ENCODE measurements around the gene GLUD2. TPM values are rescaled to one million over a fixed set of nuclear protein-coding genes. Genes with fewer than 3 reads are reported as not detected.

GLUD2 gene
- total and polyA plus RNA-seq, 3 experiments from 2014 or later, result 0.20 to 0.70 (median 0.64) TPM

DNA sequence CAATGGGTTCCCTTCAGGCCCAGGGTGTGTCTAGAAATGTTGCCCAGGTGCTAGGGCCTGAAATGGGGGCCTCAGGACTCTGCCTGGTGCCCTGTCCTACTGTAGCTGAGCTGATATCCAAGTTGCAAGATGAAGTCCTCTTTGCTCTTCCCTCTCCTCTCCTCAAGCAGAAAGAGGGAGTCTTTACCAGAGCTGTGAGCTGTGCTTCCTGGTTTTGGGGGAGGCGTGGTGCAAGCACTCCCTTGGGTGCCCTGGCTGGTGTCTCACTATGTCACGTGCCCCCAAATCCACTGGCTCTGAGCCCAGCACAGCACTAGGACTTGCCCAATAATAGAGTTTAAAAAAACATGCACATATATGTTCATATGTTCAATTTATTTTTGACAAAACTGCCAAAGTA lies 32.6 kb upstream of the GLUD2 start:
- Histone ChIP-seq H3K4me1 (ENCODE audit: insufficient read depth, low read length) (no peaks in the 10 kb centered on the region), H3K4me3 (ENCODE audit: low read length) (no peak overlapping the region), H3K27me3 (ENCODE audit: insufficient read depth, low read length, poor library complexity, severe bottlenecking) (no peaks in the 10 kb centered on the region), H3K27ac (ENCODE audit: low read depth, low read length) (no peak overlapping the region), H3K36me3 (ENCODE audit: insufficient read depth, low read length) (no peaks in the 10 kb centered on the region), H3K9me3 (ENCODE audit: low read length) (no peaks in the 10 kb centered on the region)
- DNase-seq, result no peak
- no peaks in the 10 kb centered on the region for H3K4me1 Mint-ChIP-seq
- H3K4me3 Mint-ChIP-seq, result no peak overlapping the region
- no peaks in the 10 kb centered on the region for H3K9me3 Mint-ChIP-seq
- H3K27me3 Mint-ChIP-seq, result peaks cover 0 to 4% of the 10 kb centered on the region in 2 donors
- H3K27ac Mint-ChIP-seq, result no peak overlapping the region
- H3K36me3 Mint-ChIP-seq, result no peaks in the 10 kb centered on the region
- ChIA-PET CTCF (no interaction called here), POLR2A (no interaction called here)

DNA sequence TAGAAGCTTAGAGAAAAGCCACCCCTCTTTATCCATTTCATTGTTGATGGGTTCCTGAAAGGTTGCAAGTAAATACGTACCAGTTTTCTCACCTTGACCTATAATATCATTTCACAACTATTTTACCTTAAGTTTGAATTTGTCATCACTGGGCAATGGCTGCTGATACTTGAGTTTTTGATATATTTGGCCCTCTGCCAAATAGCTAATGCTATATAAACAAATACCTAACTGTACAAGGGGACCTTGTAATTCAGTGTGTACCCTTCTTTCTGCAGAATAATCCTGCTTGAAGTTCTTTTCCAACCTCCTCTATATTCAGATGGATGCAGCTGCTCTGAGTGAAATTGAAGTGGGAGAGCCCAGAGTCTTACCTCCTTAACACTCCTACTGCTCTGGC lies 19.0 kb upstream of the GLUD2 start:
- H3K36me3 Mint-ChIP-seq, result no peaks in the 10 kb centered on the region
- Histone ChIP-seq H3K27me3 (ENCODE audit: insufficient read depth, low read length, poor library complexity, severe bottlenecking) (no peaks in the 10 kb centered on the region), H3K4me1 (ENCODE audit: insufficient read depth, low read length) (no peaks in the 10 kb centered on the region), H3K36me3 (ENCODE audit: insufficient read depth, low read length) (no peaks in the 10 kb centered on the region), H3K9me3 (ENCODE audit: low read length) (no peaks in the 10 kb centered on the region), H3K4me3 (ENCODE audit: low read length) (no peak overlapping the region), H3K27ac (ENCODE audit: low read depth, low read length) (no peak overlapping the region)
- ChIA-PET CTCF (no interaction called here), POLR2A (no interaction called here)
- H3K27ac Mint-ChIP-seq, result no peak overlapping the region
- no peaks in the 10 kb centered on the region for H3K4me1 Mint-ChIP-seq
- peaks cover 0 to 2% (median 0%) of the 10 kb centered on the region in 5 donors for H3K9me3 Mint-ChIP-seq
- DNase-seq, result no peak
- peaks cover 0 to 1% of the 10 kb centered on the region in 2 donors for H3K27me3 Mint-ChIP-seq
- no peak overlapping the region for H3K4me3 Mint-ChIP-seq

DNA sequence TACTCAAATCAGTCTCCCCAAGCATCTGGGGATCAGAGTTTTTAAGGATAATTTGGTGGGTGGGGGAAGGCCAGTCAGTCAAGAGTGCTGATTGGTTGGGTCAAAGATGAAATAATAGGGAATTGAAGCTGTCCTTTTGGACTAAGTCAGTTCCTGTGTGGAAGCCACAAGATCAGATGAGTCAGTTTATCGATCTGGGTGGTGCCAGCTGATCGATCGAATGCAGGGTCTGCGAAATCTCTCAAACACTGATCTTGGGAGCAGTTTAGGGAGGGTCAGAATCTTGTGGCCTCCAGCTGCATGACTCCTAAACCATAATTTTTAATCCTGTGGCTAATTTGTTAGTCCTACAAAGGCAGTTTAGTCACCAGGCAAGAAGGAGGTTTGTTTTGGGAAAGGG lies 17.3 kb upstream of the GLUD2 start:
- H3K27me3 ChIP-seq (ENCODE audit: insufficient read depth, low read length, poor library complexity, severe bottlenecking), result no peaks in the 10 kb centered on the region
- CTCF ChIA-PET, result no interaction called here
- Mint-ChIP-seq H3K9me3 (peaks cover 0 to 2% (median 0%) of the 10 kb centered on the region in 5 donors), H3K4me3 (no peak overlapping the region), H3K36me3 (no peaks in the 10 kb centered on the region), H3K27ac (no peak overlapping the region), H3K4me1 (no peaks in the 10 kb centered on the region), H3K27me3 (peaks cover 0 to 1% of the 10 kb centered on the region in 2 donors)
- POLR2A ChIA-PET, result no interaction called here
- no peak overlapping the region for H3K4me3 ChIP-seq (ENCODE audit: low read length)
- H3K4me1 ChIP-seq (ENCODE audit: insufficient read depth, low read length), result no peaks in the 10 kb centered on the region
- DNase-seq, result no peak
- no peaks in the 10 kb centered on the region for H3K36me3 ChIP-seq (ENCODE audit: insufficient read depth, low read length)
- H3K27ac ChIP-seq (ENCODE audit: low read depth, low read length), result no peak overlapping the region
- no peaks in the 10 kb centered on the region for H3K9me3 ChIP-seq (ENCODE audit: low read length)

DNA sequence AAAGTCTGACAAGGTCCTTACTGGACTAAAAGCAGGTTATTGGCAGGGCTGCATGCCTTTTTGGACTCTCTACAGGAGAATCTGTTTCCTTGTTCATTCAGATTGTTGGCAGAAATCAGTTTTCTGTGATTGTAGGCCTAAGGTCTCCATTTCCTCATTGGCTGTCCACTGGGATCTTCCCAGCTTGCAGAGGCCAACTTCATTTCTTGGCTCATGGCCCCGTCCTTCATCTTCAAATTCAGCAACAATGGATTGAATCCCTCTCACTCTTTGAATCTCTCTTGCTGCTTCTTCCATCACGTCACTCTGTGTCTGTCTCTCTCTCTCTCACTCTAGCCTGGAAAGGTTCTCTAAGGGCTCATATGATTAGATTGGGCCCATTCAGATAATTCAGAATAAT lies 14.9 kb upstream of the GLUD2 start:
- Histone ChIP-seq H3K4me1 (ENCODE audit: insufficient read depth, low read length) (no peaks in the 10 kb centered on the region), H3K9me3 (ENCODE audit: low read length) (no peaks in the 10 kb centered on the region), H3K4me3 (ENCODE audit: low read length) (no peak overlapping the region), H3K27me3 (ENCODE audit: insufficient read depth, low read length, poor library complexity, severe bottlenecking) (no peaks in the 10 kb centered on the region), H3K27ac (ENCODE audit: low read depth, low read length) (no peak overlapping the region), H3K36me3 (ENCODE audit: insufficient read depth, low read length) (no peaks in the 10 kb centered on the region)
- CTCF ChIA-PET, result no interaction called here
- Mint-ChIP-seq H3K4me1 (no peaks in the 10 kb centered on the region), H3K9me3 (peaks cover 0 to 2% (median 0%) of the 10 kb centered on the region in 5 donors), H3K27me3 (peaks cover 0 to 2% of the 10 kb centered on the region in 2 donors), H3K4me3 (no peak overlapping the region), H3K36me3 (no peaks in the 10 kb centered on the region), H3K27ac (no peak overlapping the region)
- DNase-seq, result no peak
- POLR2A ChIA-PET, result no interaction called here

DNA sequence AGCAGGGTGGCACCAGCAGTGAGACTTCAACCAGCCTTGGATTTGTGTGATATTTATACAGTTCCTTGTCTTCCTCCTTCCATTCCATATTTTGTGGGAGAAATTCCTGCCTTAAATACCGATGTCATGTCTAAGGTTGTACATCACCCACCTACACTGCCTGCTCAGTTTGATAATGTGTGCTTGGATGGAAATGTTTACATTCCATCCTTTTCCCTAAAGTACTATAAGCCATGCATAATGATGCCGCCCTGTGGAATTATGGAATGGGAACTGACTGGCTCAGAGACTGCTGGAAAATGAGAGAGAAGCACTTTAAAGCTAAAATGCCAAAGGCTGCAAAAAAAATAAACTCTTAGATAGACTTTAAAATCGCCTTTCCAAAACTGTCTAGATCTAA lies 11.3 kb upstream of the GLUD2 start:
- Histone ChIP-seq H3K27me3 (ENCODE audit: insufficient read depth, low read length, poor library complexity, severe bottlenecking) (no peaks in the 10 kb centered on the region), H3K4me1 (ENCODE audit: insufficient read depth, low read length) (no peaks in the 10 kb centered on the region), H3K36me3 (ENCODE audit: insufficient read depth, low read length) (no peaks in the 10 kb centered on the region), H3K9me3 (ENCODE audit: low read length) (no peaks in the 10 kb centered on the region), H3K27ac (ENCODE audit: low read depth, low read length) (no peak overlapping the region), H3K4me3 (ENCODE audit: low read length) (no peak overlapping the region)
- H3K9me3 Mint-ChIP-seq, result peaks cover 0 to 2% (median 0%) of the 10 kb centered on the region in 5 donors
- DNase-seq, result no peak
- ChIA-PET CTCF (no interaction called here), POLR2A (no interaction called here)
- no peak overlapping the region for H3K4me3 Mint-ChIP-seq
- H3K27me3 Mint-ChIP-seq, result peaks cover 0 to 2% of the 10 kb centered on the region in 2 donors
- no peak overlapping the region for H3K27ac Mint-ChIP-seq
- no peaks in the 10 kb centered on the region for H3K36me3 Mint-ChIP-seq
- H3K4me1 Mint-ChIP-seq, result no peaks in the 10 kb centered on the region

DNA sequence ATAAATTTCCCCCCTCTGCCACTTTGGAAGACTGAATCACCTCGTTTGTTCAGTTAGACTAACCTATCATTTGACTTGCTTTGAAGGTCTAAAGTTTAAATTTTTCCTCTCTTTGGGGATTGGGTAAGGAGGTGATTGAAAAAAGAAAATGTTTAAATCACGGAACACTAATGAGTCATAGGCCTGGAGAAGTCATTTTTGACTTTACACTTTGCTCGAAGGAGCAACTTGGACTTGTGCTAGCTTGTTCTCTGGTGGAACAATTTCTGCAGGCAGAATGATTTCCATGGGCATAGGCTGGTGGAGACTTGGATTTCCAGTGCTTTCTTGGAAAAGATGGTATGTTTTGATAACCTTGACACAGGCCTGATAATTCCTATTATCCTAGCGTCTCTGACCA lies 10.5 kb upstream of the GLUD2 start:
- Mint-ChIP-seq H3K27ac (no peak overlapping the region), H3K36me3 (no peaks in the 10 kb centered on the region), H3K4me3 (no peak overlapping the region), H3K9me3 (peaks cover 0 to 2% (median 0%) of the 10 kb centered on the region in 5 donors), H3K4me1 (no peaks in the 10 kb centered on the region), H3K27me3 (peaks cover 0 to 2% of the 10 kb centered on the region in 2 donors)
- no peaks in the 10 kb centered on the region for H3K4me1 ChIP-seq (ENCODE audit: insufficient read depth, low read length)
- no peaks in the 10 kb centered on the region for H3K27me3 ChIP-seq (ENCODE audit: insufficient read depth, low read length, poor library complexity, severe bottlenecking)
- no peak overlapping the region for H3K4me3 ChIP-seq (ENCODE audit: low read length)
- ChIA-PET CTCF (no interaction called here), POLR2A (no interaction called here)
- H3K9me3 ChIP-seq (ENCODE audit: low read length), result no peaks in the 10 kb centered on the region
- no peak overlapping the region for H3K27ac ChIP-seq (ENCODE audit: low read depth, low read length)
- DNase-seq, result no peak
- H3K36me3 ChIP-seq (ENCODE audit: insufficient read depth, low read length), result no peaks in the 10 kb centered on the region

DNA sequence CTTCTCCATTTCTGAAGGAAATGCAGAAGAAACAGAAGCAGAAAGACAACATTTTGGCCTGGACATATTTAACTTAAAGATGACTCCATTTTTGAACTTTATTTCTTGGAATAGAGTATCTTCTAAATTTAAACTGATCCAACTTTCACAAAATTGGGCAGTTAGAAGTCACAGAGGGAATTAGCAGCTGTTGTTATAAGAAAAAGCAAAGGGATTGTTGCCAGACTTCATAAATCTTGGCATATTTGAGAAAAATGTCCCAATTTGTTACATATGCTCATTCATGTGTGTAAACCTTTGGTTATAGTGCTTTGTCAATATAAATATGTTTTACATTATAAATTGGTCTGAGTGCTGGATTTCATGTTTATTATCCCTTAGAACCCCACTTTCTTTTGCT lies 3.4 kb downstream of the GLUD2 start:
- Histone ChIP-seq H3K27me3 (ENCODE audit: insufficient read depth, low read length, poor library complexity, severe bottlenecking) (no peaks in the 10 kb centered on the region), H3K36me3 (ENCODE audit: insufficient read depth, low read length) (no peaks in the 10 kb centered on the region), H3K9me3 (ENCODE audit: low read length) (no peaks in the 10 kb centered on the region), H3K4me1 (ENCODE audit: insufficient read depth, low read length) (no peaks in the 10 kb centered on the region), H3K4me3 (ENCODE audit: low read length) (no peak overlapping the region), H3K27ac (ENCODE audit: low read depth, low read length) (no peak overlapping the region)
- ChIA-PET CTCF (no interaction called here), POLR2A (no interaction called here)
- no peaks in the 10 kb centered on the region for H3K4me1 Mint-ChIP-seq
- DNase-seq, result no peak
- no peaks in the 10 kb centered on the region for H3K36me3 Mint-ChIP-seq
- H3K9me3 Mint-ChIP-seq, result no peaks in the 10 kb centered on the region
- no peak overlapping the region for H3K4me3 Mint-ChIP-seq
- peaks cover 5 to 16% of the 10 kb centered on the region in 2 donors for H3K27me3 Mint-ChIP-seq
- no peak overlapping the region for H3K27ac Mint-ChIP-seq

DNA sequence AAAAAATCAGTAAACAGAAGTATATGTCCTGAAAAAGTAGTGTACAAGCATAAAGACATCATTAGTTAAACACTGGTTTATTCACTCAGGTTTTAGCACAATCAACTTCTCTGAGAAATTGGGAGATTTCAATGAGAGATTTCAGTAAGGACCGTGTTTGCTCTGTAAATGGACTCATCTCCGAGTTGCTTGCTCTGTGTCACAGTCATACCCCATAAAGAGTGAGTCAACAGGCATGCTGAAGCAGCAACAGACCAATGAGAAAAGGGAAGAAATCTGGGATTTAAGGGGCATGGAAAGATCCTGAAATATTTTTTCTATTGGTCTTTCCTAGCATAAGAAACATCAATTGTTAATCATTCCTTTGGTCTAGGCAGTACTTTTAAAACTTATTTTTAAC lies 4.7 kb downstream of the GLUD2 start:
- no peaks in the 10 kb centered on the region for H3K27me3 ChIP-seq (ENCODE audit: insufficient read depth, low read length, poor library complexity, severe bottlenecking)
- no peaks in the 10 kb centered on the region for H3K9me3 ChIP-seq (ENCODE audit: low read length)
- no peak overlapping the region for H3K27ac ChIP-seq (ENCODE audit: low read depth, low read length)
- H3K4me3 ChIP-seq (ENCODE audit: low read length), result no peak overlapping the region
- no peaks in the 10 kb centered on the region for H3K9me3 Mint-ChIP-seq
- H3K27me3 Mint-ChIP-seq, result peaks cover 5 to 16% of the 10 kb centered on the region in 2 donors
- H3K4me1 ChIP-seq (ENCODE audit: insufficient read depth, low read length), result no peaks in the 10 kb centered on the region
- no peak for DNase-seq
- ChIA-PET POLR2A (no interaction called here), CTCF (no interaction called here)
- H3K36me3 Mint-ChIP-seq, result no peaks in the 10 kb centered on the region
- H3K4me1 Mint-ChIP-seq, result no peaks in the 10 kb centered on the region
- no peaks in the 10 kb centered on the region for H3K36me3 ChIP-seq (ENCODE audit: insufficient read depth, low read length)
- no peak overlapping the region for H3K27ac Mint-ChIP-seq
- H3K4me3 Mint-ChIP-seq, result no peak overlapping the region

DNA sequence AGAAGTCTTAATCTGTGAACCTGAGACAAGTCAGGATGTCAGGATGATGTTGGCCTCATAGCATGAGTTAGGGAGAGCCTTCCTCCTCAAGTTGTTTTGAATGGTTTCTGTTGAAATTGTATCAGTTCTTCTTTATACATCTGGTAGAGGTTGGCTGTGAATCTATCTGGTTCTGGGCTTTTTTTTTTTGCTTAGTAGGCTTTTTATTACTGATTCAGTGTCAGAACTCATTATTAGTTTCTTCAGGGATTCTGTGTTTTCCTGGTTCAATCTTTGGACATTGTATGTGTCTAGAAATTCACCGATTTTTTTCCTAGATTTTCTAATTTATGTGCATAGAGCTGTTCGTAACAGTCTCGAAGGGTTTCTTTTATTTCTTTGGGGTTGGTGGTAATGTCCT lies 14.9 kb downstream of the GLUD2 start:
- Mint-ChIP-seq H3K4me1 (no peaks in the 10 kb centered on the region), H3K4me3 (no peak overlapping the region), H3K27ac (no peak overlapping the region), H3K9me3 (peaks cover 0 to 4% (median 1%) of the 10 kb centered on the region in 5 donors), H3K27me3 (peaks cover 0 to 4% of the 10 kb centered on the region in 2 donors), H3K36me3 (no peaks in the 10 kb centered on the region)
- ChIA-PET POLR2A (no interaction called here), CTCF (no interaction called here)
- H3K27me3 ChIP-seq (ENCODE audit: insufficient read depth, low read length, poor library complexity, severe bottlenecking), result no peaks in the 10 kb centered on the region
- H3K4me3 ChIP-seq (ENCODE audit: low read length), result no peak overlapping the region
- H3K4me1 ChIP-seq (ENCODE audit: insufficient read depth, low read length), result no peaks in the 10 kb centered on the region
- no peaks in the 10 kb centered on the region for H3K9me3 ChIP-seq (ENCODE audit: low read length)
- no peak overlapping the region for H3K27ac ChIP-seq (ENCODE audit: low read depth, low read length)
- DNase-seq, result no peak
- no peaks in the 10 kb centered on the region for H3K36me3 ChIP-seq (ENCODE audit: insufficient read depth, low read length)
